ENCODE data around the gene NBAS.

The NBAS gene

GRCh38 chr2:15133461-15133860 lies 427.7 kb downstream of the NBAS start:
- Histone ChIP-seq H3K4me1 (ENCODE audit: control insufficient read depth, insufficient read depth, low read depth, low read length) (no peaks in the 10 kb centered on the region), H2BK12ac (ENCODE audit: low read length in 2 of 2) (no peak overlapping the region), H3K14ac (ENCODE audit: low read length in 2 of 2) (no peak overlapping the region), H2BK120ac (ENCODE audit: low read depth, low read length) (no peak overlapping the region), H2BK15ac (ENCODE audit: low read depth, poor library complexity, severe bottlenecking) (no peak overlapping the region), H3K4me2 (ENCODE audit: low read length, poor library complexity, severe bottlenecking) (no peak overlapping the region), H3K27ac (ENCODE audit: low read length, poor library complexity, severe bottlenecking) (no peak overlapping the region), H3K36me3 (ENCODE audit: control insufficient read depth in 1 of 2, insufficient read depth in 2 of 2, low read depth in 1 of 2, low read length in 2 of 2) (no peaks in the 10 kb centered on the region), H4K8ac (ENCODE audit: low read length) (no peak overlapping the region), H4K91ac (ENCODE audit: low read length) (no peak overlapping the region), H3K9me3 (ENCODE audit: control insufficient read depth, low read length) (no peaks in the 10 kb centered on the region), H2BK5ac (ENCODE audit: low read depth, low read length, poor library complexity, severe bottlenecking) (no peak overlapping the region), H2AFZ (ENCODE audit: low read depth, low read length) (no peak overlapping the region), H3K4ac (ENCODE audit: low read depth in 1 of 2, low read length in 2 of 2) (no peak overlapping the region), H3K27me3 (ENCODE audit: control insufficient read depth in 1 of 2, insufficient read depth in 1 of 2, low read length in 2 of 2) (no peaks in the 10 kb centered on the region), H3K18ac (ENCODE audit: low read depth in 1 of 2, low read length in 2 of 2) (no peak overlapping the region), H2AK5ac (ENCODE audit: low read length, severe bottlenecking) (no peak overlapping the region), H3K4me3 (ENCODE audit: insufficient read depth in 1 of 2, low read depth in 1 of 2, low read length in 2 of 2) (no peak overlapping the region), H3K9ac (ENCODE audit: low read length) (no peak overlapping the region), H3K23ac (ENCODE audit: low read length in 2 of 2) (no peak overlapping the region), H3K79me1 (replicated peaks; ENCODE audit: low read length, poor library complexity, severe bottlenecking) (no peaks in the 10 kb centered on the region)
- no peak for DNase-seq

DNA sequence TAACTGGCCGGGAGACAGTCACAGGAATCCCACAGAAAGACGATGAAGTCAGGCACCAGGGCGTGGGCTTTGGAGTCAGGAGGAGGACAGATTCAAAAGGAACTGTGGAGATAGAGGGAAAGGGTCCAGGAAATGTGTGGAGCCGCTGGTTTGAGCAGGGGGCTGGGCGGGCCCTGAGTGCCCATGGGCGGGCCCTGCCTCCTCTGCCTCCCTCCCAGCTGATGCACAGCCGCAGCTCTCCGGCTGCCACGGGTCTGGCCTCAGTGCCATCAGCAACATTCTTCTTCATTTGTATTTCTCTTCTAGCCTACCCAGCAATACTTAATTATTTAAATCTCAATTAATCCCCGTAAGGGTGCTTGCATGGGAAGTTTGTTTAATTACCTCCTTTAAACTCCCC lies 432.3 kb downstream of the NBAS start:
- H2BK120ac ChIP-seq (ENCODE audit: low read depth, low read length), result no peak overlapping the region
- no peaks in the 10 kb centered on the region for H3K36me3 ChIP-seq (ENCODE audit: control insufficient read depth in 1 of 2, insufficient read depth in 2 of 2, low read depth in 1 of 2, low read length in 2 of 2)
- H3K27ac ChIP-seq (ENCODE audit: low read length, poor library complexity, severe bottlenecking), result no peak overlapping the region
- no peaks in the 10 kb centered on the region for H3K4me1 ChIP-seq (ENCODE audit: control insufficient read depth, insufficient read depth, low read depth, low read length)
- H2BK12ac ChIP-seq (ENCODE audit: low read length in 2 of 2), result no peak overlapping the region
- DNase-seq, result no peak
- H2BK5ac ChIP-seq (ENCODE audit: low read depth, low read length, poor library complexity, severe bottlenecking), result no peak overlapping the region
- H3K23ac ChIP-seq (ENCODE audit: low read length in 2 of 2), result no peak overlapping the region
- no peak overlapping the region for H2BK15ac ChIP-seq (ENCODE audit: low read depth, poor library complexity, severe bottlenecking)
- H4K8ac ChIP-seq (ENCODE audit: low read length), result no peak overlapping the region
- no peak overlapping the region for H2AFZ ChIP-seq (ENCODE audit: low read depth, low read length)
- no peak overlapping the region for H3K4me3 ChIP-seq (ENCODE audit: insufficient read depth in 1 of 2, low read depth in 1 of 2, low read length in 2 of 2)
- H3K27me3 ChIP-seq (ENCODE audit: control insufficient read depth in 1 of 2, insufficient read depth in 1 of 2, low read length in 2 of 2), result no peaks in the 10 kb centered on the region
- WGBS, result 90% methylated on average over 10 of the region's 10 CpGs
- no peaks in the 10 kb centered on the region for H3K79me1 ChIP-seq (replicated peaks; ENCODE audit: low read length, poor library complexity, severe bottlenecking)
- no peak overlapping the region for H2AK5ac ChIP-seq (ENCODE audit: low read length, severe bottlenecking)
- H3K9ac ChIP-seq (ENCODE audit: low read length), result no peak overlapping the region
- no peak overlapping the region for H3K4ac ChIP-seq (ENCODE audit: low read depth in 1 of 2, low read length in 2 of 2)
- H4K91ac ChIP-seq (ENCODE audit: low read length), result no peak overlapping the region
- H3K9me3 ChIP-seq (ENCODE audit: control insufficient read depth, low read length), result no peaks in the 10 kb centered on the region
- no peak overlapping the region for H3K14ac ChIP-seq (ENCODE audit: low read length in 2 of 2)
- H3K18ac ChIP-seq (ENCODE audit: low read depth in 1 of 2, low read length in 2 of 2), result no peak overlapping the region
- no peak overlapping the region for H3K4me2 ChIP-seq (ENCODE audit: low read length, poor library complexity, severe bottlenecking)

DNA sequence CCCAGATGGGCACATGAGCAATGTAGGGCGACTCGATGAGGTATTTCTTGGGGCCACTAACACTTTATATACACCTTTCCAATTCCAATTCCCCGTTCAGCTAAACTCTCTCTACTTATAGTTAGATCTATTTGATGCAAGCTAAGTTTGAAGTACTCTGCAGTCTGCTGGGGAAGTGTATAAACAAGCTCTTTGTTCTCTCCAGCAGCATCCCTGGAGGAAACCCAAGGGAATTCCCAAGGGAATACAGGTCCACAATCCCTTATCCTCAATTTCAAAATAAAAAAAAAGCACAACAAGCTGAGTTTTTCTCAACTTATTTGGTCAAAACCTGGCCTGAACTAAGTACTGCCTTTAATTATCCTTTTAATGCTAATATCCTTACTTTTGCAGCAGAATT lies 433.3 kb downstream of the NBAS start:
- H3K9ac ChIP-seq (ENCODE audit: low read length), result no peak overlapping the region
- H3K14ac ChIP-seq (ENCODE audit: low read length in 2 of 2), result no peak overlapping the region
- H3K4me3 ChIP-seq (ENCODE audit: insufficient read depth in 1 of 2, low read depth in 1 of 2, low read length in 2 of 2), result no peak overlapping the region
- H3K27ac ChIP-seq (ENCODE audit: low read length, poor library complexity, severe bottlenecking), result no peak overlapping the region
- no peaks in the 10 kb centered on the region for H3K9me3 ChIP-seq (ENCODE audit: control insufficient read depth, low read length)
- H3K27me3 ChIP-seq (ENCODE audit: control insufficient read depth in 1 of 2, insufficient read depth in 1 of 2, low read length in 2 of 2), result no peaks in the 10 kb centered on the region
- no peak overlapping the region for H2BK120ac ChIP-seq (ENCODE audit: low read depth, low read length)
- no peak overlapping the region for H3K4me2 ChIP-seq (ENCODE audit: low read length, poor library complexity, severe bottlenecking)
- H2BK5ac ChIP-seq (ENCODE audit: low read depth, low read length, poor library complexity, severe bottlenecking), result no peak overlapping the region
- no peaks in the 10 kb centered on the region for H3K4me1 ChIP-seq (ENCODE audit: control insufficient read depth, insufficient read depth, low read depth, low read length)
- no peak overlapping the region for H3K23ac ChIP-seq (ENCODE audit: low read length in 2 of 2)
- no peak overlapping the region for H4K8ac ChIP-seq (ENCODE audit: low read length)
- H2AFZ ChIP-seq (ENCODE audit: low read depth, low read length), result no peak overlapping the region
- no peak overlapping the region for H3K4ac ChIP-seq (ENCODE audit: low read depth in 1 of 2, low read length in 2 of 2)
- no peak for DNase-seq
- no peak overlapping the region for H4K91ac ChIP-seq (ENCODE audit: low read length)
- H3K36me3 ChIP-seq (ENCODE audit: control insufficient read depth in 1 of 2, insufficient read depth in 2 of 2, low read depth in 1 of 2, low read length in 2 of 2), result no peaks in the 10 kb centered on the region
- WGBS, result 100% methylated on average over 2 of the region's 3 CpGs
- H3K18ac ChIP-seq (ENCODE audit: low read depth in 1 of 2, low read length in 2 of 2), result no peak overlapping the region
- H2BK12ac ChIP-seq (ENCODE audit: low read length in 2 of 2), result no peak overlapping the region
- no peak overlapping the region for H2AK5ac ChIP-seq (ENCODE audit: low read length, severe bottlenecking)
- no peak overlapping the region for H2BK15ac ChIP-seq (ENCODE audit: low read depth, poor library complexity, severe bottlenecking)
- no peaks in the 10 kb centered on the region for H3K79me1 ChIP-seq (replicated peaks; ENCODE audit: low read length, poor library complexity, severe bottlenecking)

- Histone ChIP-seq H3K4me2 (ENCODE audit: low read length, poor library complexity, severe bottlenecking) (no peak overlapping the region), H2BK12ac (ENCODE audit: low read length in 2 of 2) (no peak overlapping the region), H2BK15ac (ENCODE audit: low read depth, poor library complexity, severe bottlenecking) (no peak overlapping the region), H3K9ac (ENCODE audit: low read length) (no peak overlapping the region), H3K27ac (ENCODE audit: low read length, poor library complexity, severe bottlenecking) (no peak overlapping the region), H3K27me3 (ENCODE audit: control insufficient read depth in 1 of 2, insufficient read depth in 1 of 2, low read length in 2 of 2) (no peaks in the 10 kb centered on the region), H3K18ac (ENCODE audit: low read depth in 1 of 2, low read length in 2 of 2) (no peak overlapping the region), H4K91ac (ENCODE audit: low read length) (no peak overlapping the region), H3K36me3 (ENCODE audit: control insufficient read depth in 1 of 2, insufficient read depth in 2 of 2, low read depth in 1 of 2, low read length in 2 of 2) (no peaks in the 10 kb centered on the region), H3K14ac (ENCODE audit: low read length in 2 of 2) (no peak overlapping the region), H2AK5ac (ENCODE audit: low read length, severe bottlenecking) (no peak overlapping the region), H3K9me3 (ENCODE audit: control insufficient read depth, low read length) (no peaks in the 10 kb centered on the region), H2BK5ac (ENCODE audit: low read depth, low read length, poor library complexity, severe bottlenecking) (no peak overlapping the region), H3K4me1 (ENCODE audit: control insufficient read depth, insufficient read depth, low read depth, low read length) (no peaks in the 10 kb centered on the region), H3K4ac (ENCODE audit: low read depth in 1 of 2, low read length in 2 of 2) (no peak overlapping the region), H4K8ac (ENCODE audit: low read length) (no peak overlapping the region), H3K23ac (ENCODE audit: low read length in 2 of 2) (no peak overlapping the region), H2AFZ (ENCODE audit: low read depth, low read length) (no peak overlapping the region), H3K4me3 (ENCODE audit: insufficient read depth in 1 of 2, low read depth in 1 of 2, low read length in 2 of 2) (no peak overlapping the region), H2BK120ac (ENCODE audit: low read depth, low read length) (no peak overlapping the region), H3K79me1 (replicated peaks; ENCODE audit: low read length, poor library complexity, severe bottlenecking) (no peaks in the 10 kb centered on the region)
- DNase-seq, result no peak
- WGBS, result 54% methylated on average over 2 of the region's 4 CpGs
These were observed 433.8 kb downstream of the NBAS start for GRCh38 chr2:15127301-15127700.
